ENCODE data around the gene DIPK1A. TPM values are rescaled to one million over a fixed set of nuclear protein-coding genes. Genes with fewer than 3 reads are reported as not detected.

DIPK1A gene
- total RNA-seq, 1 experiment from 2014 or later, result 3.8 TPM

DNA sequence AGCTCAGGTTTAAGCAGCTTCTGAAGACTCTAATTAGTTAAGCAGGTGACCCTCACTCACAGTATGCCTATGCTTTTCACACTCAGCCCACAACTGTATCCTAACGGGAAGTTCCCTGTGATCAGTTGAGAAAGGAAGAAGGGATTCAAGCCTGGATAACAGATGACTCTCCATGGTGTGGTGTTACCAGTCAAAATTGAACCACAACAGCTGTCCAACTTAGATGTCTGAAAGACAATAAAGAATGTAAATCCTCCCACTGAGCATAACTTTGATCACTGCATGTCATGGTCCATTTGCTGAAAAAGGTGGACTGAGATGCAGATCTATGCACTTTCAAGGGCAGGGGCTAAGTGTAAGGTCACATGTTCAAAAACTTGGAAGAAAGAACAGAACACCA lies 32.3 kb upstream of the DIPK1A start:
- peak overlapping the region in 1 of 3 experiments; percentile 94; a peak in 2 of 7 replicates for H3K27ac Mint-ChIP-seq
- Histone ChIP-seq H4K8ac (replicated peaks; ENCODE audit: insufficient read length, low read depth, low read length) (no peak overlapping the region), H2BK120ac (ENCODE audit: low read depth, low read length, poor library complexity, severe bottlenecking) (no peak overlapping the region), H2BK5ac (ENCODE audit: insufficient read length, low read length) (no peak overlapping the region), H3K9ac (ENCODE audit: extremely low read depth, insufficient read length, low read length) (no peak overlapping the region), H2BK20ac (ENCODE audit: low read depth, low read length, poor library complexity, severe bottlenecking) (no peak overlapping the region), H2AK5ac (ENCODE audit: insufficient read length, low read length) (no peak overlapping the region), H4K5ac (ENCODE audit: insufficient read length, low read depth, low read length) (no peak overlapping the region), H2AFZ (ENCODE audit: low read length) (no peak overlapping the region), H3K23ac (ENCODE audit: insufficient read length, low read depth, low read length) (no peak overlapping the region), H3K23me2 (ENCODE audit: insufficient read length, low read depth, low read length, poor library complexity, severe bottlenecking) (no peaks in the 10 kb centered on the region), H3K27ac (ENCODE audit: insufficient read length, low read depth, low read length) (no peak overlapping the region), H3T11ph (ENCODE audit: low read length) (no peak overlapping the region), H2BK12ac (ENCODE audit: insufficient read length, low read depth, low read length) (no peak overlapping the region), H3K79me1 (ENCODE audit: insufficient read depth, low read depth, low read length, poor library complexity, severe bottlenecking) (no peaks in the 10 kb centered on the region), H4K91ac (ENCODE audit: insufficient read length, low read depth, low read length) (no peak overlapping the region), H3K4me1 (ENCODE audit: insufficient read depth, low read length) (no peaks in the 10 kb centered on the region), H3K56ac (ENCODE audit: insufficient read length, low read depth, low read length) (no peak overlapping the region), H3K14ac (ENCODE audit: insufficient read depth, low read length) (no peak overlapping the region), H3K9me3 (ENCODE audit: control insufficient read depth, low read depth, low read length) (no peaks in the 10 kb centered on the region), H3K4me2 (ENCODE audit: insufficient read depth, insufficient read length, low read length) (no peak overlapping the region), H3K79me2 (ENCODE audit: insufficient read depth, low read length) (no peaks in the 10 kb centered on the region), H3K4ac (ENCODE audit: low read depth, low read length) (no peak overlapping the region), H2BK15ac (ENCODE audit: low read depth, low read length) (no peak overlapping the region), H3K18ac (ENCODE audit: insufficient read length, low read depth, low read length) (no peak overlapping the region), H4K20me1 (ENCODE audit: control insufficient read depth, insufficient read depth, insufficient read length) (no peaks in the 10 kb centered on the region), H3K27me3 (ENCODE audit: insufficient read depth, low read length) (no peaks in the 10 kb centered on the region)
- H3K27me3 Mint-ChIP-seq (ENCODE audit: low read depth), result no peaks in the 10 kb centered on the region
- no CpG with 5 or more reads among the region's 1 CpG for WGBS (ENCODE audit: extremely low coverage, insufficient read length, low lambda C conversion rate)
- TF ChIP-seq, protein P1, sequence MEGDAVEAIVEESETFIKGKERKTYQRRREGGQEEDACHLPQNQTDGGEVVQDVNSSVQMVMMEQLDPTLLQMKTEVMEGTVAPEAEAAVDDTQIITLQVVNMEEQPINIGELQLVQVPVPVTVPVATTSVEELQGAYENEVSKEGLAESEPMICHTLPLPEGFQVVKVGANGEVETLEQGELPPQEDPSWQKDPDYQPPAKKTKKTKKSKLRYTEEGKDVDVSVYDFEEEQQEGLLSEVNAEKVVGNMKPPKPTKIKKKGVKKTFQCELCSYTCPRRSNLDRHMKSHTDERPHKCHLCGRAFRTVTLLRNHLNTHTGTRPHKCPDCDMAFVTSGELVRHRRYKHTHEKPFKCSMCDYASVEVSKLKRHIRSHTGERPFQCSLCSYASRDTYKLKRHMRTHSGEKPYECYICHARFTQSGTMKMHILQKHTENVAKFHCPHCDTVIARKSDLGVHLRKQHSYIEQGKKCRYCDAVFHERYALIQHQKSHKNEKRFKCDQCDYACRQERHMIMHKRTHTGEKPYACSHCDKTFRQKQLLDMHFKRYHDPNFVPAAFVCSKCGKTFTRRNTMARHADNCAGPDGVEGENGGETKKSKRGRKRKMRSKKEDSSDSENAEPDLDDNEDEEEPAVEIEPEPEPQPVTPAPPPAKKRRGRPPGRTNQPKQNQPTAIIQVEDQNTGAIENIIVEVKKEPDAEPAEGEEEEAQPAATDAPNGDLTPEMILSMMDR (conservative IDR thresholded peaks at IDR 0.05), result no peak
- no peak for DNase-seq
- H3K4me3 Mint-ChIP-seq, result no peak overlapping the region
- H3K36me3 Mint-ChIP-seq (ENCODE audit: insufficient read depth in 1 of 3, low read depth in 3 of 3), result no peaks in the 10 kb centered on the region
- peaks cover 2 to 5% of the 10 kb centered on the region in 2 experiments; a peak in 2 of 4 replicates for H3K4me1 Mint-ChIP-seq
- H3K9me3 Mint-ChIP-seq, result no peaks in the 10 kb centered on the region

Measured in H9 (cell line).